Stimulated activated CD4-positive, alpha-beta T cell treated with anti-CD3 and anti-CD28 coated beads, TNF-alpha, amount 100 ng/mL, for 48 hours (primary cell): Measurements from ENCODE around the gene KLF15.

Experiments
- DNase-seq, 3 donors: peaks; one replicate each; pipeline ENCODE4 v3.0.0-alpha.2; 2020; ENCODE audit warnings: low read depth in 3 of 3

Gene KLF15

DNA sequence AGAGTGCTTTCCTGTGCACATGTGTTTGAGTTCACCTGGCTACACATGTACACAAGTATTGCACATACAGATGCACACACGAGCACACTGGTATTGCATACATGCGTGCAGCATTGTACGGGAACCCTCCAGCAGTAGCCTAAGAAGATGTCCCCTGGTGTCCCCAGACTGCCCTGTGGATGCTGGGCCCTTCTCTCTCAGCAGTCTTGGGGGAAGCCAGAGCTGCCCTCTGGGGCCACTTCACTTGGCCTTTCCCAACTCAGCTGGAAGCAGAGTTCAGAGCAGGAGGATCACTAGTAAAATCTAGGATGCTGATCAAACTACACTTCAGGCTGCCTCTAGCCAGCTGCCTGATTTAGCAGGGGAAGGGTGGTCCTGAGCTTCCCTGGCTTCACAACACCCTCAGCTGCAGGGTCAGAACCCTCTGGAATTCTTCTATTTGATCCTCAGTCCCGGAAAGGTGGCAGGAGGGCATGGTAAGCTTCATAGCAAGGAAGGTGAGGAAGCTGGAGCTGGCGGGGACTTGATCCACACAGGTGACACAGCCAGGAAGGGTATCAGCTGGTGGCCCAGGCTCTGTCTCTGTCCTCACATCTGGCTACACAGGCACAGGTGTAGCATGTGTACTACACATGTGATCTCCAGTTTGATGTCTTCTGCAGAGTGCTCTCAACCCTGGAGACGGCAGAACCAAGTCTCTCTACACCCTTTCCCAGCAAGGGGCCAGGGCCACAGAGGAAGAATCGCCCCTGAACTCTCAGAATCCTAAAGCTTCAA, 36.5 kb downstream of the KLF15 start:
- no peak for DNase-seq

DNA sequence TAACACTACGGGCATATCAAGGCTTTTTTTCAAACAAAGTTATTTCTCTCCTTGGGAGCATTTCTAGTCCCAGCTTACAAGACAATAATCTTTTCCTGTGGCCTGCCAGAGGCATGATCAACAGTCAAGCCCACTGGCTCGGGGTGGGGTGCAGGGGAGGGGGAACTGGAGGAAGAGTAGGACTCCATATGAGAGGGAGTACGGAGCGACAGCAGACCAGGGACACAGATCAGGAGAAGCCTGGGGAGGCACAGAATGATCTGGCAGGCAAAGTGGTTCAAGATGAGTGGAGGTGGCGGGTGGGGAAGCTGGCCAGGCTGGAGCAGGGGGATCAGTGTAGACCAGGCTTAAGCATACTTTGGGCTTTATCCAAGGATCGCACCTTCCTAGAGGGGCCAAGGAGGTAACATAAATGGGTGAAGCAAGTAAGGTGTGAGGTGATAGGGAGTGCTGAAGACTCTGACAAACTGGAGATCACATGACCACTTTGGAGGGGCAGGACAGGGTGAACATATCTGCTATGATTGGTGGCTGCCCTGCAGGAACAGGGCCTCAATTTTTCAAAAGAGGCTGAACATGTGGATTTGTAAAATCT, 37.4 kb downstream of the KLF15 start:
- no peak for DNase-seq

DNA sequence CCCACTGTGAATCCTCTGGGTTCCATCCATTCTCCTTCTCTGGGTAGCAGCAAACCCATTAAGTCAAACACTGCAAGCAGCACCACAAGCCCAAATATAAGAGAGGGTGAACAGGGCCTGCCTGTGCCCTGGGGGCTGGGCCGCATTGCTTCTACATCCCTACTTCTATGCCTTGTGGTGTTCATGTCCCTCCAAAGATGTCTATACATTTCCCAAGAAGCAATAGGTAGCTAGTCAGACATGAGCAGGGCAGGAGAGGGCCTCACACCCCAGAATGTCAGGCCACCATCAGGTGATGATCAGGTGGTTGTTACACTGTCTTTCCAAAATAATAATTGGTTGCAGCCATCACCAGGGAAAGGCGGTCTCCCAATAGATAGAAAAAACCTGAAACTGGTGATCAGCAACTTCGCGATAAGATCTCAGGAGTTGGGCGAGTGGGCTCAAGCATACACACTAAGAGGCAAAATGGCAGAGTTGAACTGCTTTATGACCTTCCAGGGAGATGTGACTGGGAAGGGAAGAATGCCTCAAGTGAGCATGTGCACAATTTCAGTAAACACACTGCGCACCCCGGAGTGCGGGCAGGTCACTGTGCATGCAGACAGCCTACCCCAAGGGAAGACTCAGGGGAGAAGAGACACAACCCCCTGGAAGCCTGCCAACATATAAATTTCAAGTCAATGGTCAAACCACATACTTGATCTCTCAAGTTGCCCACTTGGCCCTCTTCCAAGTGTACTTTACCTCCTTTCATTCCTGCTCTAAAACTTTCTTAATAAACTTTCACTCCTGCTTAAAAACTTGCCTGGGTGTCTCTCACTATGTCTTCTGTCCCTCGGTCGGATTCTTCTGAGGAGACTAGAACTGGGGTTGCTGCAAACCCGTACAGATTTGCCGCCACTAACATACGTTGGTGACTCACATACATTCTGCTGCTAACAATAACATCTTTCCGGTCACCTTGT, 39.9 kb downstream of the KLF15 start:
- DNase-seq: no peak

DNA sequence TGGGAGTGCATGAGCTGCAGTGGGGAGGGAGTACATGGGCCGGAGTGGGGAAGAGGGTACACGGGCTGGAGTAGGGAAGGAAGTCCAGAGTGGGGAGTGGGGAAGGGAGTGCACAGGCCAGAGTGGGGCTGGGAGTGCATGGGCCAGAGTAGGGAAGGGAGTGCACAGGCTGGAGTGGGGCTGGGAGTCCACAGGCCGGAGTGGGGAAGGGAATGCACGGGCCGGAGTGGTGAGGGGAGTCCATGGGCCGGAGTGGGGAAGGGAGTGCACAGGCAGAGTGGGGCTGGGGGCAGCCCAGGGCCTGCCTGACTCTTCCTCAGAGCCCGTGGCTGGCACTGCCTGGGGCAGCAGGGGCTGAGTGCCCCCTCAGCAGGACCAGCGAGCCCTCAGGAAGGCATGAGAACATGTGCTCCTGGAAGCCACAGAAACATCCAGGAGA, 40.7 kb downstream of the KLF15 start:
- DNase-seq: no peak

DNA sequence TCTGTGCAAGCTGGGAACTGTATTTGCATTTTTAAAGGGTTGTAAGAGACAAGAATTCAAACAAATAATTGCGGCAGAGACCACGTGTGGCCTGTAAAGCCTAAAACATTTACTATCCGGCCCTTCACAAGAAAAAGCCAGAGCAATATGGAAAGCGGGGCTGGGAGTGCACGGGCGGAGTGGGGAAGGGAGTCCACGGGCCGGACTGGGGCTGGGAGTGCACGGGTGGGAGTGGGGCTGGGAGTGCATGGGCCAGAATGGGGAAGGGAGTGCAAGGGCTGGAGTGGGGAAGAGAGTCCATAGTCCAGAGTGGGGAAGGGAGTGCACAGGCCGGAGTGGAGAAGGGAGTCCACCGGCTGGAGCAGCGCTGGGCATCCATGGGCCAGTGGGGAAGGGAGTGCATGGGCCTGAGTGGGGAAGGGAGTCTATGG, 41.2 kb downstream of the KLF15 start:
- DNase-seq: no peak

DNA sequence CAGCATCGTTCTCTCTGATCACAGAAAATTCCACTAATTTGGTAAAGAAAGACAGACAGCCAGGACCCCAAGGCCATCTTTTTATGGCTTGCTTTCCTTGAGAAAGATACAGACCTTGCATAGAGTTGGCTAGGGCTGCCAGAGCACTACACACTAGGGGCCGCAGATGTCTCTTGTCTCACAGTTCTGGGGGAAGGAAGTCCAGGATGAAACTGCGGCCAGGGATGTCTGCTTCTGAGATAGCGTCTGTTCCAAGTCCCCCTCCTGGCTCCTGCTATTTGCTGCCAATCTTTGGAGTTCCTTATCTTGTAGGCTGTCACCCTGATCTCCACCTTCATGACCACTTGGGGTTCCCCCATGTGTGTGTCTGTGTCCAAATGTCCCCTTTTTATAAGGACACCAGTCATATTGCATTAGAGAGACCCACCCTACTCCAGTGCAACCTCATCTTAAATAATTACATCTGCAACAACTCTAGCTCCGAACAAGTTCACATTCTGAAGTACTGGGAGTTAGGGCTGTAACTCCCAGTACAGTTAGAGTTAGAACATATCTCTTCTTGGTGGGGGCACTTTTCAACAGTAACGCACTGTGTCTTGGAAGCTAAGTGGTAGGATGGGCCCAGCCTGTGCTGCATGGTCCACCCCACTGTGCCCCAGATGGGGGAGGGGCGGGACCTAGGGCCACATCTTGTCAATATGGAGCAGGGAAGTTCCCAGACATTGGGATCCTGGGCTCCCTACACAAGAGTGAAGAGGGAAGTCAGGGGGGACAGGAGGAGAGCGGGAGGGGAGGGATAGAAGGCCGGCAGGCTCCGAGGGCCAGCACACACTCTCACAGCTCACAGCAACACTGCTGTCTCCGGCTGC, 42.2 kb downstream of the KLF15 start:
- DNase-seq: no peak

DNA sequence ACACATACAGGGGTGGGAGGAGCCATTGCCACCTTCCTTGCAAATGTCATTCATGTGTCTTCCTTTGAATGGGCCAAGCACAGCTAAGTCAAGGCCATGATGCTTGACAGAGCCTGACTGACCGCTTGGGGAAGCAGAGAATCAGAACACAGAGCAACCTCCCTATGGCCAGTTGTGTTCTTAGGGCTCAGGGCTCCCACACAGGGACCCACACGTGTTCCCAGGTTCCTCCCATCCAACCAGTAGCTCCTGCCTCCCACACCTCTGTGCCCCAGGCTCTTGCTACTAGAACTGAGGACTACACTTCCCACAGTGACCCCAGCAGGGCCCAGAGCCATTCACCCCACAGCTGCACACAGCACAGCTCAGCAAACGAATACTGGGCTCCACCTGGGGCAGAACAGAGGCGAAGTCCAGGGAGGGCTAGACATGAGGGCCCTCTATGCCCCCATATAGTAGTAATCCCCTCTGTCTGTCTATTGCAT, 42.9 kb downstream of the KLF15 start:
- no peak for DNase-seq

DNA sequence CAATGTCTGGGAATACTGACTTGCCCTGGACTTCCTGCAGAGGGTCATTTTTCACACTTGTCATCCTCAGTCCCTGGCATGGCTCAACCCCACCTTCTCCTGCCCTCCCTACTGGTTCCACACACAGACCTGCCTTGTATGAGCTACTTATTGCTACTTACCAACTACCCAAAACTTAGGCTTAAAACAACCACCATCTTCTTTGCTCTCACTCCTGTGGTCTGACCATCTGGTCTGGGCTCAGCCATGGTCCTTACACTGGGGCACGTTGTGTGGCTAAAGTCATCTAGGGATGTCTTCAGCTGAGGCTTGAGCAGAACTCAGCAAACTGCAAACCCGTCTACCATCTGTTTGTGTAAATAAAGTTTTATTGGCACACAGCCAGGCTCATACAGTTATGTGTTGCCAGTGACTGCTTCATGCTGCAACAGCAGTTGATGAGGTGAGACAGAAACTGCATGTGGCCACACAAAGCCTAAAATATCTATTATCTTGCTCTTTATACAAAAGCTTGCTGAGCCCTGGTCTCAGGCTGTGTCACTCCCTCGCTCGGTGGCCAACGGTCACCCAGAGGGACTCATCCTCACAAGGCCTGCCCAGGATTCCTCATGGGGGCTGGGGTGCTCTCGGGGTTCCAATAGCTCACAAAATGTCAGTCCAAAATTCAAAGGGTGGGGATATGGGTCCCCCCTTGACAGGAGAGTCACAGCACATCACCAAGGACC, 43.5 kb downstream of the KLF15 start:
- no peak for DNase-seq

DNA sequence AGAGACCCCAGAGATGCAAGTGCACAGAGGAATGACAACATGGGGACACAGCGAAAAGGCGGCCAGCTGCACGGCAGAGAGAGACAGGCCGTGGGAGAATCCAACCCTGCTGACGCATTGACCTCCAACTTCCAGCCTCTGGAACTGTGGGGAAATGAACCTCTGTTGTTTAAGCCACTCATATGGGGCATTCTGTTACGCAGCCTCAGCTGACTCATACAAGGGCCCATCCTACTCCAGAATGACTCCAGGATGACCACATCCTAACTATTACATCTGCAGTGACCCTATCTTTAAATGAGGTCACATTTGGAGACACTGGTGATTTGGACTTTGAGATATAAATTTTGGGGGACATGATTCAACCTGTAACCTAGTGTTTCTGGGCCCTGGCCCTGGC, 44.0 kb downstream of the KLF15 start:
- no peak for DNase-seq

DNA sequence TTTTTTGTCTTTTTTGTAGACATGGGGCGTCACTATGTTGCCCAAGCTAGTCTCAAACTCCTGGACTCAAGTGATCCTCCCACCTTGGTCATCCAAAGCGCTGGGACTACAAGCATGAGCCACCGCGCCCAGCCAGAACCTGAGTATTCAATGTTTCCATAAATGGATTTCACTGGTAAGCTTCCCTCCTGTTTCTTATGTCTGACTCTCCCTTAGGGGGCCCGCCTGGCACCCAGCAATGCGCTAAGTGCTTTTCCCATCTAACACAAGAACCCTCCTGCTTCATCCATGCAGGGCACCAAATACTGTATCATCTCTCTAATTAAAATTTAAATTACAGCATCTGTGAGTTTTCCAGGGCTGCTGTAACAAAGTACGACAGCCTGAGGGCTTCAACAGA, 44.9 kb downstream of the KLF15 start:
- no peak for DNase-seq

DNA sequence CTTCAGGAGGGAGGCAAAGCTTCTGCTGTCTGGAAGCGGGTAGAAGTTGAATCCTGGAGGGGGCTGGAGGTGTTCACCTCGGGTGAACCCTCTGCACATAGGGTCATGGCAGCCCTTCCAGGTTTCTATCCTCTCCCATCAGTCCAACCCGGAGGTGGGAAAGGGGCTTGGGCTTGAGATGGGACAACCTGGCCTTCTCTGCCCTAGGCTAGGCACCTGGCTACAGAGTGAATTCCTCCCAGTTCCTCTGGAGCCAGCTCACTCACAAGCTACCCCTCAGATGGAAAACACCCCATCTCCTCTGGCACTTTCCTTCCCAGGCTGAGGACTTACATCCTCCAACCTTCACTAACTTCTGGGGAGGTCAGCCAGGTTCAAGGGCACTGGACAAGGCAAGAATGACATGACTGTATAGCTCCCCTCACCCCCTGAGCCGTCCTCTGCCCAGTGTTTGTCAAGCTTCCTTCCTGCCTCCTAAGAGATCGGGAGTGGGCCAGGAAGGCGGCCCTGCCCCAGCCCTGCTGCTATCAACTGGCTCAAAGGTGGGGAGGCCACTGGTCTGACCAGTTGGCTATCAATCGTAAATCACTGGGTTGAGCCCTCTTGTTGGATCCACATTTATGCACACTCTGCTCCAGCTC, 45.8 kb downstream of the KLF15 start:
- no peak for DNase-seq

DNA sequence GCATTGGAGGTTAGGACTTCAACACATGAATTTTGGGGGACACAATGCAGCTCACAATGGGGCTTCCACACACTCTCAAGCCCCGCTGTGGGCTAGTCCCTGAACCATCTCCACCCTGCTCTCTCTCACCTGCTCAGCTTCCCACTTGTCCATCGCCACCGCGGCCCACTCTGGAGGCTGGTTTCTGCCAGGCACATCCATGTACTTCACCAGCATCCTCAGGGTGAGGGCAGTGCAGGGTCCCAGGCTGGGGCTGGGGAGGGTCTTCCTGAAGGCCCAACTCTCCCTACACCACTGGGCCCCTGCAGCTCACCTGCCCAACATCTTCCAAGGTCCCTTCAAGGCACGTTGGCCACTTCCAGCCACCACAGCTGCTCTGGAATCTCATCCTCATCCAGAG, 46.4 kb downstream of the KLF15 start:
- no peak for DNase-seq

DNA sequence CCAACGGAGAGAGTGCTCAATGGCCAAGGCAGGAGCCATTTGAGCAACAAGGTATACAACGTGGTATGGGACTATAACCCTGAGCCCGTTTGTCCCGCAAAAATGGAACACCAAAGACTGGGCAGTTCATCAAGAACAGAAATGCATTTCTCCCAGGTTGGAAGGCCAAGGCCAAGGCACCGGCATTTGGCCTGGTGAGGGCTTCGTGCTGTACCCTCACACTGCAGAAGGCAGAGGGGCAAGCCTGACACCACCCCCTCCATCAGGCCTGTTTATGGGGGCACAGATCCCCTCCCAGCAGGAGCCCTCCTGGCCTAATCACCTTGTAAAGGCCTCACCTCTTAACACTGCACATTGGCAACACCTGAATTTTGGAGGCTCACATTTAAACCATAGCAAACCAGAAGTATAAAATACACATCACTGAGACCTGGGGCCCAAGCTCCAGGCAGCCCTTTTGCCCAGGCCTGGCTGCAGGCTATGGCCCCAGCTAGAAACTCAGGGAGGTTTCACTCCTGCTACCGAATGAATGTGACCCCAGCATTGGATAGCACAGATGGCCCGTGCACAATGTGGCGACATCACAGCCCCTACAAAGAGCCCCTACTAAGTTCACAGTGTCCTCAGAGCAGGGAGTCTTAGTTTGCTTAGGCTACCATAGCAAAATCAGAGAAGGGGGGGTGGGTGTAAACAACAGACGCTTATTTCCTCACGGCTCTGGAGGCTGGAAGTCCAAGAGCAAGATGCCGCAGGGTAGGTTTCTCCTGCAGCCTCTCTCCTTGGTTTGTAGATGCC, 47.1 kb downstream of the KLF15 start:
- DNase-seq: no peak

DNA sequence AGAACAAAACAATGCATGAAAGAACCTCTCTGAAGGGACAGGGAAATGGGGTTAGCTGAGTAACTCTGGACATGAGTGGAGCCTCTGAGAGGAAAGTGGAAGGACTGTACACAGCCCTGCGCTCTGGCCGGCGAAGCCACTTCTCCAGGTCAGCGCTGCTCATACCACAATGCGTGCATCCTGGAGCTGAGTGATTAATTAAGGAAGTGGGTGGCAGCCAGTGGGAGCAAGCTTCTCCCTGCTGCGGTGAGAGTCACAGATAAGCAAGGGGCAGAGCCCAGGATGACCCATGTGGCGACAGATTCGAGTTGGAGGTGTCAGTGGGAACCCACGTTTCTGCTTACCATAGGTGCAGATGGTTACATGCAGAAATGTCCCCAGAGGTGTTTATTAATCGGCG, 48.0 kb downstream of the KLF15 start:
- DNase-seq: no peak

DNA sequence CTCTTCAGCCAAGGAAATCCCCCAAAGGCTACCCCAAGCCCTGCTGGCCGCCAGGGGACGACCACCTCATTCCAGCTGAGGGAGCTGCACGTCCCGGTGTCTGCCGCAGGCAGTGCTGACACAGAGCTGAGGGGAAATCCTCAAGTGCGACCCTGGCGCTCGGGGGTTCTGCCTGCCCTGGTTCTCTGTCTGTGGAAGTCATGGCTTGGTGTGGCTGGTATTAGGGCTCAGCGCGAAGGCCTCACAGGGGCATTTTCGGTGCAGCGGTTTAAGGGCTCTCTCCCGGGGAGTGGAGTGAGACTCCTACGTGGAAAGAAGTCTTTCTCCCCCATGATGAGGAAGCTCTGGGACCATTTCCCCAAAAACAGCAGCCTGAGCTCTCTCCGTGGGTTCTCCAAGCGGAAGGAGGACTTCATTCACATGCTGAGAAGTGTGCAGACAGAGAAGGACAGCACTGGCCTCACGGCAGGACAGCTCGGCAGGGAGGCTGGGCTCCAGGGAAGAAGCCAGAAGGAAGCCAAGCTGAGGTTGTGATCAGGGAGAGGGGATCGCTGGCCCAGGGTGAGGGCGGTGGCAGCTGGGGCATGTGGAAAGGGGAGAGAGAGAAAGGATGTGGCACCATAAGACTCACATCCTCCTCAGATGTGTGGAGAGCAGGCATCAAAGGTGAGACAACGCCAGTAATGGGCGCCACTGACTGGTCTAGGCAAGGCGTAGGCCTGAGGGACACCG, 48.6 kb downstream of the KLF15 start:
- DNase-seq: no peak

DNA sequence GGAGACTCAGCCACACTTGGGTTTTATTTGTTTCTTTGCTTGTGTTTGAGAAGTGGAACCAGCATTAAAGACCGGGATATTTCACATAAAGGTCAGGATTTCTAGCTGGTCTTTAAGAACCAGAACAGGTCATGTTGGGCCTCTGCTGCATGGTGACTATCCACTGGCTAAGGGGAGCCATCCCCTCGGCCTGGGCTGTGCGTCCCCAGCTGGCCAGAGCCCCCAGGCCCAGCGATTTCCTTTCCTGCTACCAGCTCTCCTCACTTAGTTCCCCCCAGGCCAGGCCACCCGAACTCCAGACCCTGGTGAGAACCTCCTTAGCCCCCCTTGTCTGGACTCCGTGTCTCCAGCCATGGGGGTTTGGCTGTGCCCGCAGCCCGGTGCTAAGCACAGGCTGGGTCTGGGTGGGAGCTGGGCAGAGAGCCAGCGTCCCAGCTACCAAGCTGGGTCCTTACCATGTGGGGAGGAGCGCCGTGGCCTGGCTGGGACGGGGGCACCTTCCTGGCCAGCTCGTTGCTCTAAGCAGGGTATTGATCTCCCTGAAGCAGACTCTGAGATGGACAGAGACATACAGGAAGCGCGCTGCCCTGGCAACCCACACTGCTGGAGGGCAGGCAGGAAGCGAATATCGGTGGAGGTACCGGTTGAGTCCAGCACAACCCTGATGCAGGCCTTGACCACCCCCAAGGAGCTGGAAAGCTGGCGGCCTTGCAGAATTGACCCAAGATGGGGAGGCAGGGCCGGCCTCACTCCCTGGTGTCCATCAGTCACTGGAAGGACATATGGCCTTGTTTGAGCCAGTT, 49.4 kb downstream of the KLF15 start:
- no peak for DNase-seq

DNA sequence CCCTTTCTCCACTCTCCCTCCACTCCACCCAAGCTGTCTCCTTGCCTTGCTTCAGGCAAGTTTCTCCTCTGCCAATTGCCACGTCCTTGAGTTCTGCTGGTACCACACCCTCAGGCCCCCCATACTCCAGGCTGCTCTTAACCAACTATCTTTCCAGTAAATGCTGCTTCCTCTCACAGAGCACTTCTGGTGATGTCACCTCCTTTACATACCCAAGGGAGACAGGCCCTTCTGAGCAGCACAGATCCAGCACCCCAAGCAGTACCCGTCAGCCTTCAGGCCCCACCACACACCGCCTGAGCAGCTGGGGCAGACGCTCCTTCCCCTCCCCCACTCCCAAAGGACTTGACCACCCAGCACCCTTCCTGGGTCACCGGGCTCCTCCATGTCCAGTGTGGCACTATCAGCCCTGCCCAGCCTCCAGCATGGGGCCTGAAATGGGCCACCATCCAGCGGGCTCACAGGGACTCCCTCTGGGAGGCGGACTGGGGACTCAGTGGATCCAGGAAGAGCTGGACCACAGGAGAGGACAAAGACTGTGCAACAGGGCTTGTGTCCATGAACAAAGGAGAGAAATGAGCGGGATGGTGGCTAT, 50.2 kb downstream of the KLF15 start:
- no peak for DNase-seq
